Lower leg skin (tissue), 4 donors: ENCODE measurements around the gene CHST9. TPM values are rescaled to one million over a fixed set of nuclear protein-coding genes. Genes with fewer than 3 reads are reported as not detected.
"Not testable (repeated sequence)": the region's sequence is repeated elsewhere in the genome, so short reads cannot be mapped to it uniquely, and the experiment has no call there.

ENCODE experiments used
- DNase-seq, 2 donors: peaks; one replicate each; pipeline ENCODE4 v3.0.0-alpha.2; 2019; ENCODE audit warnings: low spot score in 2 of 2
- H3K4me3 ChIP-seq: fragments of 200-600 bp; sonication (generic); 2 replicates; pipeline ENCODE4 v1.5.1; 2017; ENCODE audit warnings: mild to moderate bottlenecking, low read depth; ENCODE audit not compliant: poor library complexity, severe bottlenecking
- CTCF ChIP-seq, 3 donors: fragments of 450-650 bp; IDR thresholded peaks; one replicate each; pipeline ENCODE4 v1.5.1; 2016; ENCODE audit warnings: antibody characterized with exemption in 3 of 3, mild to moderate bottlenecking in 3 of 3, moderate library complexity in 2 of 3
- POLR2A ChIP-seq, 2 donors: fragments of 450-650 bp; IDR thresholded peaks; one replicate each; pipeline ENCODE4 v1.6.1; 2016 to 2017; ENCODE audit warnings: antibody characterized with exemption in 2 of 2, mild to moderate bottlenecking in 1 of 2, moderate library complexity in 1 of 2
- whole genome bisulfite sequencing, 2 donors: methylation state at CpG; one replicate each; pipeline ENCODE4 v1.1.5; 2018; 5-methylcytosine and 5-hydroxymethylcytosine counted together
- intact Hi-C: fragments of 100-400 bp; cut with DNase I; formaldehyde crosslinking; loops from one replicate; pipeline ENCODE4 v1.15.0; 2023; ENCODE audit warnings: low total_unique reads
- total RNA-seq, 4 donors: library from RNA; depleted of rRNA; stranded (reverse); fragments of >200 nt; gene quantifications; one replicate each; pipeline ENCODE4 v1.1.0, GENCODE V29; 2016

The CHST9 gene
- total RNA-seq, 4 donors from 2014 or later: 0.06 to 0.20 (median 0.08) TPM; not detected in 1

GRCh38 chr18:27164905-27165304, 20.2 kb downstream of the CHST9 start:
- no peak overlapping the region for H3K4me3 ChIP-seq
- intact Hi-C loops: no loop called here
- 55 to 63% methylated on average over 3 of the region's 3 CpGs for WGBS, 2 donors
- TF ChIP-seq CTCF (IDR thresholded peaks at IDR 0.05) (no peak), POLR2A (IDR thresholded peaks at IDR 0.05) (no peak)
- DNase-seq: no peak

GRCh38 chr18:27163197-27163716, 21.9 kb downstream of the CHST9 start:
- WGBS, 2 donors: 91 to 95% methylated on average over 10 to 12 of the region's 12 CpGs

GRCh38 chr18:27149240-27149639, 35.9 kb downstream of the CHST9 start:
- DNase-seq, intact Hi-C loops, H3K4me3 ChIP-seq: not testable (repeated sequence)
- 37 to 39% methylated on average over 5 of the region's 5 CpGs for WGBS, 2 donors

More at GRCh38 chr18:27163197-27163716, 21.9 kb downstream of the CHST9 start:
- DNase-seq, intact Hi-C loops, H3K4me3 ChIP-seq: not testable (repeated sequence)

GRCh38 chr18:27144672-27145071, 40.4 kb downstream of the CHST9 start:
- TF ChIP-seq CTCF (IDR thresholded peaks at IDR 0.05) (no peak), POLR2A (IDR thresholded peaks at IDR 0.05) (no peak)
- H3K4me3 ChIP-seq: no peak overlapping the region
- 47 to 61% methylated on average over 3 of the region's 3 CpGs for WGBS, 2 donors
- intact Hi-C loops: no loop called here
- DNase-seq: no peak

- DNase-seq: no peak
- intact Hi-C loops: no loop called here
- WGBS, 2 donors: 56 to 62% methylated on average over 10 of the region's 10 CpGs
- no peak for TF ChIP-seq CTCF (IDR thresholded peaks at IDR 0.05)
- TF ChIP-seq POLR2A (IDR thresholded peaks at IDR 0.05): no peak
- no peak overlapping the region for H3K4me3 ChIP-seq
These were observed 41.4 kb downstream of the CHST9 start for GRCh38 chr18:27143580-27144287.

- 85 to 88% methylated on average over 2 of the region's 2 CpGs for WGBS, 2 donors
- DNase-seq: no peak
- H3K4me3 ChIP-seq: no peak overlapping the region
- intact Hi-C loops: no loop called here
- TF ChIP-seq CTCF (IDR thresholded peaks at IDR 0.05) (no peak), POLR2A (IDR thresholded peaks at IDR 0.05) (no peak)
These were observed 42.2 kb downstream of the CHST9 start for GRCh38 chr18:27142891-27143290.

GRCh38 chr18:27141876-27142275, 43.2 kb downstream of the CHST9 start:
- TF ChIP-seq POLR2A (IDR thresholded peaks at IDR 0.05) (no peak), CTCF (IDR thresholded peaks at IDR 0.05) (no peak)
- no peak overlapping the region for H3K4me3 ChIP-seq
- intact Hi-C loops: no loop called here
- DNase-seq: no peak
